Measurements from ENCODE around the gene VAC14.

DNA sequence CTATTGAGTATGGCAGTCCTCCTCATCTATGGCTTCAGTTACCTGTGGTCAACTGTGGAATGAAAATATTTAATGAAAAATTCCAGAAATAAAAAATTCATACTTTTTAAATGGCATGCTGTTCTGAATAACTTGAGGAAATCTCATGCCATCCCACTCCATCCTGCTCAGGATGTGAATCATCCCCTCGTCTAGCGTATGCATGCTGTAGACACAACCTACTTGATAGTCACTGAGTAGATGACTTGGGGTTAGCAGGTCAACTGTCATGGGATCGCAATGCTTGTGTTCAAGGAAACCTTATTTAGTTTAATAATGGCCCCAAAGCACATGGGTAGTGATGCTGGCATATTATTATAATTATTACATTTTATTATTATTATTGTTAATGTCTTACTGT lies 4.8 kb upstream of the VAC14 start:
- TF ChIP-seq EZH2 (IDR thresholded peaks at IDR 0.05): no peak
- TF ChIP-seq, protein P1, sequence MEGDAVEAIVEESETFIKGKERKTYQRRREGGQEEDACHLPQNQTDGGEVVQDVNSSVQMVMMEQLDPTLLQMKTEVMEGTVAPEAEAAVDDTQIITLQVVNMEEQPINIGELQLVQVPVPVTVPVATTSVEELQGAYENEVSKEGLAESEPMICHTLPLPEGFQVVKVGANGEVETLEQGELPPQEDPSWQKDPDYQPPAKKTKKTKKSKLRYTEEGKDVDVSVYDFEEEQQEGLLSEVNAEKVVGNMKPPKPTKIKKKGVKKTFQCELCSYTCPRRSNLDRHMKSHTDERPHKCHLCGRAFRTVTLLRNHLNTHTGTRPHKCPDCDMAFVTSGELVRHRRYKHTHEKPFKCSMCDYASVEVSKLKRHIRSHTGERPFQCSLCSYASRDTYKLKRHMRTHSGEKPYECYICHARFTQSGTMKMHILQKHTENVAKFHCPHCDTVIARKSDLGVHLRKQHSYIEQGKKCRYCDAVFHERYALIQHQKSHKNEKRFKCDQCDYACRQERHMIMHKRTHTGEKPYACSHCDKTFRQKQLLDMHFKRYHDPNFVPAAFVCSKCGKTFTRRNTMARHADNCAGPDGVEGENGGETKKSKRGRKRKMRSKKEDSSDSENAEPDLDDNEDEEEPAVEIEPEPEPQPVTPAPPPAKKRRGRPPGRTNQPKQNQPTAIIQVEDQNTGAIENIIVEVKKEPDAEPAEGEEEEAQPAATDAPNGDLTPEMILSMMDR (IDR thresholded peaks at IDR 0.05): no peak
